SU-DHL-6 (cell line): Measurements from ENCODE around the gene TMCO5A.

Experiments
- CTCF ChIP-seq: fragments of 200-600 bp; sonication (generic); IDR thresholded peaks from one replicate; pipeline ENCODE4 v1.5.1; 2017; ENCODE audit warnings: antibody characterized with exemption, mild to moderate bottlenecking, low read length, moderate library complexity; ENCODE audit not compliant: insufficient read depth, poor library complexity, severe bottlenecking
- EZH2phosphoT487 ChIP-seq: fragments of 200-600 bp; sonication (generic), shearing (Covaris generic); conservative IDR thresholded peaks from 2 replicates; pipeline ENCODE4 v1.6.1; 2018; ENCODE audit warnings: mild to moderate bottlenecking, antibody characterized with exemption, low read length, moderate library complexity, mixed read lengths

- TF ChIP-seq CTCF: no peak
- TF ChIP-seq EZH2phosphoT487: no peak
Measured at GRCh38 chr15:37932549-37932948, 1.9 kb upstream of the TMCO5A start.
